Subcutaneous adipose tissue (tissue), 4 donors: ENCODE measurements around the gene DDX60. TPM values are rescaled to one million over a fixed set of nuclear protein-coding genes. Genes with fewer than 3 reads are reported as not detected.

Experiments used
- total RNA-seq, 4 donors: library from RNA; depleted of rRNA; stranded (reverse); fragments of >200 nt; gene quantifications; one replicate each; pipeline ENCODE4 v1.1.0, GENCODE V29; 2016
- TF ChIP-seq, protein P1 (sequence below): fragments of 450-650 bp; IDR thresholded peaks from one replicate; pipeline ENCODE4 v1.5.1; 2016; ENCODE audit warnings: low read depth, mild to moderate bottlenecking, control low read depth, antibody characterized with exemption, moderate library complexity

The DDX60 gene
- total RNA-seq, 4 donors from 2014 or later, result 16.7 to 33.7 (median 20.2) TPM

DNA sequence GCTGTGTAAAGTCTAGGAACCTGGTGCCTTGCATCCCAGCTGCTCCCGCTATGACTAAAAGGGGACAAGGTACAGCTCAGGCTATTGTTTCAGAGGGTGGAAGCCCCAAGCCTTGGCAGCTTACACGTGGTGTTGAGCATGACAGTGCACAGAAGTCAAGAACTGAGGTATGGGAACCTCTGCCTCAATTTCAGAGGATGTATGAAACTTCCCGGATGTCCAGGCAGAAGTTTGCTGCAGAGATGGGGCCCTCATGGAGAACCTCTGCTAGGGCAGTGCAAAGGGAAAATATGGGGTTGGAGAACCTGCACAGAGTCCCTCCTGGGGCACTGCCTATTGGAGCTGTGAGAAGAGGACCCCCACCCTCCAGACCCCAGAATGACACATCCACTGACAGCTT is 76.6 kb downstream of the DDX60 start:
- TF ChIP-seq, protein P1, sequence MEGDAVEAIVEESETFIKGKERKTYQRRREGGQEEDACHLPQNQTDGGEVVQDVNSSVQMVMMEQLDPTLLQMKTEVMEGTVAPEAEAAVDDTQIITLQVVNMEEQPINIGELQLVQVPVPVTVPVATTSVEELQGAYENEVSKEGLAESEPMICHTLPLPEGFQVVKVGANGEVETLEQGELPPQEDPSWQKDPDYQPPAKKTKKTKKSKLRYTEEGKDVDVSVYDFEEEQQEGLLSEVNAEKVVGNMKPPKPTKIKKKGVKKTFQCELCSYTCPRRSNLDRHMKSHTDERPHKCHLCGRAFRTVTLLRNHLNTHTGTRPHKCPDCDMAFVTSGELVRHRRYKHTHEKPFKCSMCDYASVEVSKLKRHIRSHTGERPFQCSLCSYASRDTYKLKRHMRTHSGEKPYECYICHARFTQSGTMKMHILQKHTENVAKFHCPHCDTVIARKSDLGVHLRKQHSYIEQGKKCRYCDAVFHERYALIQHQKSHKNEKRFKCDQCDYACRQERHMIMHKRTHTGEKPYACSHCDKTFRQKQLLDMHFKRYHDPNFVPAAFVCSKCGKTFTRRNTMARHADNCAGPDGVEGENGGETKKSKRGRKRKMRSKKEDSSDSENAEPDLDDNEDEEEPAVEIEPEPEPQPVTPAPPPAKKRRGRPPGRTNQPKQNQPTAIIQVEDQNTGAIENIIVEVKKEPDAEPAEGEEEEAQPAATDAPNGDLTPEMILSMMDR, result no peak

DNA sequence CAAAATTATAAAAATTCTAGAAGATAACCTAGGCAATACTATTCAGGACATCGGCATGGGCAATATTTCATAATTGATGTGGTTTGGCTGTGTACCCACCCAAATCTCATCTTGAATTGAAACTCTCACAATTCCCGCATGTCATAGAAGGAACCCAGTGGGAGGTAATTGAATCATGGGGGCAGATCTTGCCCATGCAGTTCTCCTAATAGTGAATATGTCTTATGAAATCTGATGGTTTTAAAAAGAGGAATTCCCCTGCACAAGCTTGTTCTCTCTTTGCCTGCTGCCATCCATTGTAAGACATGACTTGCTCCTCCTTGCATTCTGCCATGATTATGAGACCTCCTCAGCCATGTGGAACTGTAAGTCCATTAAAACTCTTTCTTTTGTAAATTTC is 77.7 kb downstream of the DDX60 start:
- TF ChIP-seq, protein P1, result no peak

DNA sequence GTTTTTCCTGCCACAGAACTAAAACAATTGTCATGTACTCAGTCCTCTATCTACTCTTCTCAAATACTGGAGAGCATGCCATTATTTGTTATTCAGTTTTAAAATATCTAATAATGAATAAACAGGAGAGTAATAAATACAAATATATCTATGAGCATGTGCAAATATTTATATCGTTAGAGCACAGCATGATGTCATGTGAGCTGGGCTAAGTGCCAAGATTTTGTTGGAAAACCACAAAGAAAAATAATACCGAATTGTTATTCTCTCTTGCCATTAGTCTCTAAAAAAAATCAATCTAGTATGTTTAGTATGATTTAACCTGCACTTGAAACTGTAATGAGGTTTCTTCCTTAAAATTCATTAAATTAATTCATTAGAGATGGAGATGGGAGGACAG is 97.3 kb downstream of the DDX60 start:
- TF ChIP-seq, protein P1, result no peak

DNA sequence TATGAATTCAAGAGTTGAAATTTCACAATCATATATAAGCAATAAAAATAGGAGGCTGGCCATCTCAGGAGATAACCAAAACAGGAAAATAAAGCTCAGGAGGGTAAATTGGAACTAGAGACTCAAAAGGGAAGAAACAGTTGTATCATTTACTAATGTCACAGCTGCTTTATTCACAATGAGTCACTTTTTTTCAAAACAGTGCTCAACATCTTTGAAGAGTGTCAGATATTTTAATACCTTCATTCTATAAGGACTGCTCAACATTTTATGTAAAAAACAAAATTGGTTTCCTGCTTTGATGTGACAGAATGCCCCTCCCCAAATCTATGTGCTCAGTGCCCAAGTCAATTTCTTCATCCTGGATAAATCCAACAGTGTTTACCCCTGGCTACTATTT is 97.7 kb downstream of the DDX60 start:
- TF ChIP-seq, protein P1, result no peak

DNA sequence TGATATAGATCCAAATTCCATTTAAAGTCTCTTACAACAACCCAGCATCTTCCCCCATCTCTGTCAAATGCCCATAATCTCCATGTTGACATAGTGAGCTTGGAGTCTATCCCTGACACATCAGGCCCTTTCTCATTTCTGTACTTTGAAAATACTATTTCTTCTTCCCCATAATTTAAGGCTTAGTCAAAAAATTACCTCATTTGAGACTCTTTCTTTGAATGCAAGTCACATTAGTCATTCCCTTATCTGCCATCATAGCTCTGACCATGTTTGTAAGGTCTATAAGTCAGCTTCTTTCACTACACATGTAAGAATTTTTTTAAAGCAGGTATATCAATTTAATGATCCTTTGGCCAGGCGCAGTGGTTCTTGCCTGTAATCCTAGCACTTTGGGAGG is 99.9 kb downstream of the DDX60 start:
- TF ChIP-seq, protein P1, result no peak

DNA sequence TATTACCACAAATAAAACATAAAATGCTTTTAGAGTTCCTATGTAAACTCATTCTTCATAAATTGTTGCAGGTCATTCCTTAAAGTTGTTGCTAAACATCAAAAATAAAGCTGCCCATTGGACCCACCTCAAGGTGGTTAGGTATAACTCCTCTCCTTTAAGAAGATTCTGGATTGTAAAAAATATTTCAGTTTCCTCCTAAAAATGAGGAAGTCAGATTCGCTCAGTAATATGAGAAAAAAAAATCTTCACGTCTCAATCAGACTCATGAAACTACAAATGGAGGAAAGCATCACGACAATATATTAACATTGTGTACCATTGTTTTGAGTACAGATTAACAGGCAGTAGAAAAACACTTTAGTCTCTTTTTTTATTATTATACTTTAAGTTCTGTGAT is 105.9 kb downstream of the DDX60 start:
- TF ChIP-seq, protein P1, result no peak

DNA sequence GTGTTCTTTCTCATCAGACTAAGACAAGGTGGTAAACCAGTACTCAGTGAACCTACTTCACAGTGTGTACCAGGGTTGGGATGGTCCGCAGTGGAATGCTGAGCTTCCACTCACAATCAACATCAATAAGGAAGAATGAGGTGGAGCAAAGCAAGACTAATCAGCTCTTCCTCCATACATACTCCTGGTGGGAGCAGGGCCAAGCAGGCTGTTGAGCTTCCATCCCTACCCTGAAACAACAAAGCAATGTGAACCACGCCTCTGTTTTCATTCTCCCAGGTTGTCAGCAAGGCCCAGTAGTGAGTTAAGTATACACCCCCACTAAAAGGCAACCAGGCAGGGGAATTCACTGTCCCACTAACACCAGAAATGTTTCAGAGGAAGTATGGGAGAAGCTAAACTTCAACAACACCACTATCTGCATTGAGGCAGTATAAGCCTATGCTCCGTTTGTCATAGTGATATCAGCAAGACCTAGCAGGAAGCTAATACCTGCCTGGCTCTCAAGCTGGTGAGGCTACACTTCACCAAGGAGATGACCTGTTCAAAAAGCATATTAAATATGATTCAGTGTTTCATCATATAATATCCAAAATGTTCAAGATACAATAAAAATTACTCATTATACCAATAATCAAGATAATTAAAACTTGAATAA is 109.5 kb downstream of the DDX60 start:
- TF ChIP-seq, protein P1, result no peak
